Measurements from ENCODE around the gene GPR107.

The GPR107 gene

GRCh38 chr9:130120832-130121231 lies 67.1 kb downstream of the GPR107 start:
- no peak for TF ChIP-seq CTCF (IDR thresholded peaks at IDR 0.05; ENCODE audit: low read depth, low read length)
- H3K36me3 ChIP-seq = peaks cover 14% of the 10 kb centered on the region
- no peak overlapping the region for H3K27ac ChIP-seq
- no peak overlapping the region for H3K4me3 ChIP-seq (ENCODE audit: low read depth, low read length)
- no peaks in the 10 kb centered on the region for H3K9me3 ChIP-seq (ENCODE audit: severe bottlenecking)
- no peak for DNase-seq
- no peaks in the 10 kb centered on the region for H3K27me3 ChIP-seq (ENCODE audit: insufficient read depth, low read depth, severe bottlenecking)

GRCh38 chr9:130122456-130122855 lies 68.8 kb downstream of the GPR107 start:
- peaks cover 16% of the 10 kb centered on the region for H3K36me3 ChIP-seq
- H3K27me3 ChIP-seq (ENCODE audit: insufficient read depth, low read depth, severe bottlenecking) = no peaks in the 10 kb centered on the region
- TF ChIP-seq CTCF (IDR thresholded peaks at IDR 0.05; ENCODE audit: low read depth, low read length) = no peak
- no peak overlapping the region for H3K27ac ChIP-seq
- DNase-seq = no peak
- H3K9me3 ChIP-seq (ENCODE audit: severe bottlenecking) = no peaks in the 10 kb centered on the region
- H3K4me3 ChIP-seq (ENCODE audit: low read depth, low read length) = no peak overlapping the region

GRCh38 chr9:130124085-130124860 lies 70.6 kb downstream of the GPR107 start:
- DNase-seq = no peak
- Histone ChIP-seq H3K27me3 (ENCODE audit: insufficient read depth, low read depth, severe bottlenecking) (no peaks in the 10 kb centered on the region), H3K4me3 (ENCODE audit: low read depth, low read length) (no peak overlapping the region), H3K9me3 (ENCODE audit: severe bottlenecking) (no peaks in the 10 kb centered on the region), H3K36me3 (peaks cover 34% of the 10 kb centered on the region), H3K27ac (no peak overlapping the region)
- no peak for TF ChIP-seq CTCF (IDR thresholded peaks at IDR 0.05; ENCODE audit: low read depth, low read length)

GRCh38 chr9:130126721-130127433 lies 73.2 kb downstream of the GPR107 start:
- no peaks in the 10 kb centered on the region for H3K27me3 ChIP-seq (ENCODE audit: insufficient read depth, low read depth, severe bottlenecking)
- TF ChIP-seq CTCF (IDR thresholded peaks at IDR 0.05; ENCODE audit: low read depth, low read length) = no peak
- H3K4me3 ChIP-seq (ENCODE audit: low read depth, low read length) = no peak overlapping the region
- H3K36me3 ChIP-seq = peaks cover 45% of the 10 kb centered on the region
- no peak overlapping the region for H3K27ac ChIP-seq
- H3K9me3 ChIP-seq (ENCODE audit: severe bottlenecking) = no peaks in the 10 kb centered on the region
- DNase-seq = no peak

GRCh38 chr9:130128251-130128650 lies 74.5 kb downstream of the GPR107 start:
- no peak overlapping the region for H3K4me3 ChIP-seq (ENCODE audit: low read depth, low read length)
- H3K36me3 ChIP-seq = peaks cover 49% of the 10 kb centered on the region
- DNase-seq = no peak
- H3K9me3 ChIP-seq (ENCODE audit: severe bottlenecking) = no peaks in the 10 kb centered on the region
- no peaks in the 10 kb centered on the region for H3K27me3 ChIP-seq (ENCODE audit: insufficient read depth, low read depth, severe bottlenecking)
- TF ChIP-seq CTCF (IDR thresholded peaks at IDR 0.05; ENCODE audit: low read depth, low read length) = no peak
- H3K27ac ChIP-seq = no peak overlapping the region
